Stomach (tissue), 9 donors: ENCODE data around the gene KLK2. TPM values are rescaled to one million over a fixed set of nuclear protein-coding genes. Genes with fewer than 3 reads are reported as not detected.
"Not testable (repeated sequence)": the region's sequence is repeated elsewhere in the genome, so short reads cannot be mapped to it uniquely, and the experiment has no call there.

Experiments used
- DNase-seq, 2 donors: peaks; one replicate each; pipeline versions ENCODE4 v3.0.0 to v3.0.0-alpha.2; 2013 to 2019
- H3K27ac ChIP-seq, 5 donors: fragments of 200-600 bp in 4 of 5; sonication (generic) in 4 of 5; one replicate each; pipeline ENCODE4 v1.5.1; 2013 to 2019; ENCODE audit warnings: mild to moderate bottlenecking in 1 of 5, moderate library complexity in 1 of 5
- H3K27me3 ChIP-seq, 3 donors: fragments of 200-600 bp; sonication (generic); one replicate each; pipeline ENCODE4 v1.5.1; 2017 to 2019; ENCODE audit warnings: mixed run types in 1 of 3
- H3K36me3 ChIP-seq, 4 donors: fragments of 200-600 bp; sonication (generic); 1 replicate in 3 of 4; 2 replicates in 1 of 4; pipeline ENCODE4 v1.5.1; 2016 to 2019
- H3K4me1 ChIP-seq, 4 donors: fragments of 200-600 bp; sonication (generic); one replicate each; pipeline ENCODE4 v1.5.1; 2016 to 2019
- H3K4me3 ChIP-seq, 4 donors: fragments of 200-600 bp; sonication (generic) in 3 of 4; one replicate each; pipeline ENCODE4 v1.5.1; 2016 to 2019; ENCODE audit warnings: mild to moderate bottlenecking in 1 of 4
- H3K9me3 ChIP-seq, 4 donors: fragments of 200-600 bp; sonication (generic); one replicate each; pipeline ENCODE4 v1.5.1; 2016 to 2019
- CTCF ChIP-seq, 7 experiments: fragments of 450-650 bp in 4 of 7; fragments of 200-600 bp in 3 of 7; sonication (generic) in 3 of 7; IDR thresholded peaks; one replicate each; pipeline ENCODE4 v1.5.1; 2016 to 2019; ENCODE audit warnings: antibody characterized with exemption in 7 of 7, control low read depth in 2 of 7, mild to moderate bottlenecking in 1 of 7
- EP300 ChIP-seq: sonication (generic); formaldehyde crosslinking; IDR thresholded peaks from one replicate; pipeline ENCODE4 v1.6.1; 2017; ENCODE audit warnings: antibody characterized with exemption
- POLR2A ChIP-seq, 4 donors: fragments of 450-650 bp; IDR thresholded peaks; one replicate each; pipeline ENCODE4 v1.6.1; 2016; ENCODE audit warnings: antibody characterized with exemption in 4 of 4, control low read depth in 2 of 4, mild to moderate bottlenecking in 1 of 4, moderate library complexity in 1 of 4
- POLR2AphosphoS5 ChIP-seq, 3 donors: sonication (generic); formaldehyde crosslinking; IDR thresholded peaks; one replicate each; pipeline ENCODE4 v1.6.1; 2016; ENCODE audit warnings: antibody characterized with exemption in 3 of 3
- WGBS, 5 donors: extraction: QIAGEN DNeasy Blood & Tissue Kit in 3 of 5; methylation state at CpG; one replicate each; pipeline versions ENCODE4 v1.1.5 to v1.1.7; 2013 to 2018; 5-methylcytosine and 5-hydroxymethylcytosine counted together
- intact Hi-C: fragments of 100-400 bp; cut with DNase I; formaldehyde crosslinking; loops from one replicate; pipeline ENCODE4 v1.15.1; 2023; ENCODE audit warnings: low total_unique reads
- polyA plus RNA-seq, 3 donors: library from polyadenylated mRNA; stranded (reverse); fragments of 200-250 nt; gene quantifications; one replicate each; pipeline ENCODE4 v1.2.3, GENCODE V29; 2013
- total RNA-seq, 5 donors: library from RNA; depleted of rRNA; stranded (reverse); fragments of >200 nt; gene quantifications; one replicate each; pipeline versions ENCODE4 v1.1.0 to v1.2.3, GENCODE V29; 2014 to 2016
- donor health status: healthy with polysubstance abuse.
- donor health status: Bipolar disorder and iron deficiency.
- donor health status: healthy.

The KLK2 gene
- total and polyA plus RNA-seq, 8 donors, result 94.6 TPM; not detected in 7

- Histone ChIP-seq H3K36me3 (no peaks in the 10 kb centered on the region), H3K27me3 (peaks cover 0 to 47% (median 0%) of the 10 kb centered on the region in 3 donors), H3K4me1 (no peaks in the 10 kb centered on the region), H3K9me3 (no peaks in the 10 kb centered on the region), H3K4me3 (no peak overlapping the region), H3K27ac (no peak overlapping the region)
- intact Hi-C loops, result no loop called here
- 63 to 67% (median 64%) methylated on average over 10 of the region's 10 CpGs for WGBS, 5 donors
- no peak for DNase-seq
- TF ChIP-seq EP300, result no peak
- no peak for TF ChIP-seq CTCF (IDR thresholded peaks at IDR 0.05)
- no peak for TF ChIP-seq POLR2A (IDR thresholded peaks at IDR 0.05)
- TF ChIP-seq POLR2AphosphoS5 (IDR thresholded peaks at IDR 0.05), result no peak
Measured at GRCh38 chr19:50894478-50895356, 21.5 kb downstream of the KLK2 start.

- H3K9me3 ChIP-seq, H3K4me3 ChIP-seq, intact Hi-C loops, H3K36me3 ChIP-seq, DNase-seq, H3K27ac ChIP-seq, H3K4me1 ChIP-seq: not testable (repeated sequence)
- 80 to 88% (median 84%) methylated on average over 8 to 9 of the region's 9 CpGs for WGBS, 5 donors
- H3K27me3 ChIP-seq, result peaks cover 0 to 56% (median 0%) of the 10 kb centered on the region in 3 donors
Measured at GRCh38 chr19:50896089-50896590, 22.9 kb downstream of the KLK2 start.

- TF ChIP-seq CTCF (IDR thresholded peaks at IDR 0.05) (no peak), POLR2A (IDR thresholded peaks at IDR 0.05) (no peak), EP300 (no peak), POLR2AphosphoS5 (IDR thresholded peaks at IDR 0.05) (no peak)
- WGBS, 5 donors, result 60 to 66% (median 64%) methylated on average over 6 of the region's 6 CpGs
- H3K36me3 ChIP-seq, result no peaks in the 10 kb centered on the region
- intact Hi-C loops, result no loop called here
- DNase-seq, result peak in 1 of 2 donors; percentile 23
- no peak overlapping the region for H3K4me3 ChIP-seq
- H3K27ac ChIP-seq, result no peak overlapping the region
- H3K27me3 ChIP-seq, result peaks cover 0 to 60% (median 0%) of the 10 kb centered on the region in 3 donors
- H3K4me1 ChIP-seq, result no peaks in the 10 kb centered on the region
- H3K9me3 ChIP-seq, result no peaks in the 10 kb centered on the region
Measured at GRCh38 chr19:50896591-50897190, 23.5 kb downstream of the KLK2 start.

- Histone ChIP-seq H3K27ac (no peak overlapping the region), H3K4me1 (no peaks in the 10 kb centered on the region), H3K27me3 (peaks cover 0 to 59% (median 0%) of the 10 kb centered on the region in 3 donors), H3K4me3 (no peak overlapping the region), H3K36me3 (no peaks in the 10 kb centered on the region), H3K9me3 (no peaks in the 10 kb centered on the region)
- intact Hi-C loops, result no loop called here
- DNase-seq, result no peak
- WGBS, 5 donors, result 48 to 79% (median 60%) methylated on average over 2 to 3 of the region's 3 CpGs
- TF ChIP-seq POLR2AphosphoS5 (IDR thresholded peaks at IDR 0.05) (no peak), POLR2A (IDR thresholded peaks at IDR 0.05) (no peak), EP300 (no peak), CTCF (IDR thresholded peaks at IDR 0.05) (no peak)
Measured at GRCh38 chr19:50897191-50897607, 24.0 kb downstream of the KLK2 start.
